Neural cell (in vitro differentiated cells): ENCODE results near the gene SLC6A9. TPM values are rescaled to one million over a fixed set of nuclear protein-coding genes. Genes with fewer than 3 reads are reported as not detected.

Source experiments
- H2AFZ ChIP-seq: fragments of 200-600, 300-800 bp; sonication (generic), shearing (Covaris generic); 2 replicates; pipeline ENCODE4 v1.6.0; 2014; ENCODE audit warnings: low read depth, mild to moderate bottlenecking, antibody characterized with exemption, low read length, moderate library complexity
- H3F3A ChIP-seq: fragments of 200-600 bp; shearing (Covaris generic); 2 replicates; pipeline ENCODE4 v1.6.1; 2016; ENCODE audit warnings: mild to moderate bottlenecking, moderate library complexity, mixed read lengths, antibody characterized with exemption, low read length; ENCODE audit not compliant: insufficient read depth, poor library complexity, severe bottlenecking
- H3K27ac ChIP-seq: fragments of 200-600, 300-800 bp; sonication (generic), shearing (Covaris generic); 2 replicates; pipeline ENCODE4 v1.5.1; 2014; ENCODE audit warnings: mild to moderate bottlenecking, low read length, moderate library complexity
- H3K27me3 ChIP-seq: fragments of 300-800, 200-600 bp; sonication (generic), shearing (Covaris generic); 2 replicates; pipeline ENCODE4 v1.6.0; 2014; ENCODE audit warnings: mild to moderate bottlenecking, low read depth, low read length, moderate library complexity; ENCODE audit not compliant: insufficient read depth
- H3K36me3 ChIP-seq: fragments of 300-800, 200-600 bp; sonication (generic), shearing (Covaris generic); 2 replicates; pipeline ENCODE4 v1.5.1; 2014; ENCODE audit warnings: mild to moderate bottlenecking, antibody characterized with exemption, low read length, moderate library complexity; ENCODE audit not compliant: insufficient read depth
- H3K4me2 ChIP-seq: fragments of 300-800, 200-600 bp; sonication (generic), shearing (Covaris generic); 2 replicates; pipeline ENCODE4 v1.6.0; 2014; ENCODE audit warnings: mild to moderate bottlenecking, low read length
- H3K4me3 ChIP-seq: fragments of 300-800, 200-600 bp; sonication (generic), shearing (Covaris generic); 2 replicates; pipeline ENCODE4 v1.5.1; 2014; ENCODE audit warnings: mild to moderate bottlenecking, low read length, moderate library complexity
- H3K79me2 ChIP-seq: fragments of 200-600 bp; shearing (Covaris generic); replicated peaks from 2 replicates; pipeline ENCODE4 v1.6.0; 2014; ENCODE audit warnings: mild to moderate bottlenecking, low read length, moderate library complexity; ENCODE audit not compliant: insufficient read depth
- H3K9ac ChIP-seq: fragments of 300-800, 200-600 bp; sonication (generic), shearing (Covaris generic); 2 replicates; pipeline ENCODE4 v1.6.1; 2016; ENCODE audit warnings: mild to moderate bottlenecking, low read length, mixed read lengths
- H3K9me2 ChIP-seq: fragments of 200-600 bp; shearing (Covaris generic); 2 replicates; pipeline ENCODE4 v1.6.1; 2016; ENCODE audit warnings: mild to moderate bottlenecking, low read length, mixed read lengths; ENCODE audit not compliant: insufficient read depth
- H3K9me3 ChIP-seq: fragments of 200-600, 300-800 bp; sonication (generic), shearing (Covaris generic); 2 replicates; pipeline ENCODE4 v1.6.1; 2016; ENCODE audit warnings: mild to moderate bottlenecking, mixed run types, low read length, moderate library complexity, mixed read lengths
- H4K20me1 ChIP-seq: fragments of 200-600 bp; shearing (Covaris generic); 2 replicates; pipeline ENCODE4 v1.6.1; 2016; ENCODE audit warnings: mild to moderate bottlenecking, mixed run types; ENCODE audit not compliant: insufficient read depth
- EP300 ChIP-seq: fragments of 450-650 bp; conservative IDR thresholded peaks from 2 replicates; pipeline ENCODE4 v1.6.1; 2014; ENCODE audit warnings: antibody characterized with exemption, mild to moderate bottlenecking, moderate library complexity; ENCODE audit not compliant: poor library complexity, severe bottlenecking
- EZH2 ChIP-seq: fragments of 200-600, 300-800 bp; shearing (Covaris generic), sonication (generic); IDR thresholded peaks from 2 replicates; pipeline ENCODE4 v1.6.1; 2014; ENCODE audit warnings: antibody characterized with exemption, low read length, borderline replicate concordance, mild to moderate bottlenecking; ENCODE audit not compliant: insufficient read depth, poor library complexity, severe bottlenecking
- MXI1 ChIP-seq: fragments of 450-650 bp; conservative IDR thresholded peaks from 2 replicates; pipeline ENCODE4 v1.6.1; 2014; ENCODE audit warnings: antibody characterized with exemption, mild to moderate bottlenecking; ENCODE audit not compliant: poor library complexity, severe bottlenecking
- POLR2AphosphoS5 ChIP-seq: IDR thresholded peaks from 2 replicates; pipeline ENCODE4 v1.6.1; 2012
- RAD21 ChIP-seq: fragments of 450-650 bp; conservative IDR thresholded peaks from 2 replicates; pipeline ENCODE4 v1.6.1; 2014; ENCODE audit warnings: antibody characterized with exemption, mild to moderate bottlenecking, moderate library complexity
- SMC3 ChIP-seq: fragments of 450-650 bp; conservative IDR thresholded peaks from 2 replicates; pipeline ENCODE4 v1.6.1; 2014; ENCODE audit warnings: antibody characterized with exemption, mild to moderate bottlenecking, moderate library complexity; ENCODE audit not compliant: poor library complexity
- TAF1 ChIP-seq: IDR thresholded peaks from 2 replicates; pipeline ENCODE4 v1.6.1; 2012; ENCODE audit warnings: low read depth
- polyA plus RNA-seq: library from polyadenylated mRNA; depleted of rRNA; stranded (reverse); fragments of >200 nt; gene quantifications from 2 replicates; pipeline ENCODE4 v1.2.3, GENCODE V29; 2014
- TF ChIP-seq, protein P1 (sequence below): fragments of 450-650 bp; IDR thresholded peaks from 2 replicates; pipeline ENCODE4 v1.5.1; 2014; ENCODE audit warnings: antibody characterized with exemption, mild to moderate bottlenecking, moderate library complexity; ENCODE audit not compliant: poor library complexity, severe bottlenecking
- TF ChIP-seq, protein P2 (sequence below): IDR thresholded peaks from 2 replicates; pipeline ENCODE4 v1.6.1; 2012; ENCODE audit warnings: borderline replicate concordance

The SLC6A9 gene
- polyA plus RNA-seq, 1 donor from 2014 or later = 1.3 TPM

GRCh38 chr1:44032170-44032790 is 1.0 kb upstream of the SLC6A9 start:
- Histone ChIP-seq H3K4me3 (no peak overlapping the region), H2AFZ (no peak overlapping the region), H3K4me2 (no peak overlapping the region)

DNA sequence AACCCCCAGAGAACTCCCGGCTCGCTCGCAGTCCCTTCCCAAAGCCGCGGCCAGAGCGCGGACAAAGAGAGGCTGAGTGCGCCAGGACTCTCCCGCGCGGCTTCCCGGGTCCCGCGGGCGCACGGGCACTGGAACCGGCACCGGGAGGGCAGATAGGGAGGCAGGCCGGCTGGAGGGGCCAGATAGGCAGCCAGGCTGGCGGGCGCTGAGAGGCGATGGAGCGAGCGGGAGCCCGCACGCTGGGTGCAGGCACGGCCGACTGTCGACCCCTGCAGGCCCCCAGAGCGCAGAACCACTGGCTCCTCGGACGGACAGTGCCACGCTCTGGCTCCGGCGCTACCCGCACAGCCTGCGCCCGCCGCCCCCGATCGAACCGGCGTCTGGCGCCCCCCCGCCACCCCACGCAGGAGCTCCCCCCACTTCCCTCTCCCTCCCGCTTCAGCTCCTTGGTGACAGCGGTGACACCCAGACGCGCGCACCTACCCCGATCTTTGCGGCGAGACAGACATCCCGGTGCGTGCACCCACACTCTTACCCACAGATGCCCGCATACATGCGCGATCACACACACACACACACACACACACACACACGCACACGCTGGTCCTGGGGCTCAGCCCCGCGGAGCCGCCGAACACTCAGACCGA is 534 bp downstream of the SLC6A9 start:
- Histone ChIP-seq H4K20me1 (no peaks in the 10 kb centered on the region), H3K27ac (peak overlapping the region; percentile 75), H3K4me2 (peak overlapping the region; percentile 68), H3K9me2 (no peaks in the 10 kb centered on the region), H3K4me3 (peak overlapping the region; percentile 99), H3F3A (no peaks in the 10 kb centered on the region), H3K9ac (peak overlapping the region; percentile 90), H3K27me3 (no peaks in the 10 kb centered on the region), H2AFZ (peak overlapping the region; percentile 73), H3K79me2 (no peaks in the 10 kb centered on the region), H3K36me3 (no peaks in the 10 kb centered on the region), H3K9me3 (no peaks in the 10 kb centered on the region)
- peak; percentile 51 for TF ChIP-seq MXI1
- TF ChIP-seq TAF1 = no peak
- TF ChIP-seq SMC3 = peak; percentile 39
- TF ChIP-seq EP300 = no peak
- TF ChIP-seq POLR2AphosphoS5 = no peak
- no peak for TF ChIP-seq EZH2
- TF ChIP-seq, protein P1, sequence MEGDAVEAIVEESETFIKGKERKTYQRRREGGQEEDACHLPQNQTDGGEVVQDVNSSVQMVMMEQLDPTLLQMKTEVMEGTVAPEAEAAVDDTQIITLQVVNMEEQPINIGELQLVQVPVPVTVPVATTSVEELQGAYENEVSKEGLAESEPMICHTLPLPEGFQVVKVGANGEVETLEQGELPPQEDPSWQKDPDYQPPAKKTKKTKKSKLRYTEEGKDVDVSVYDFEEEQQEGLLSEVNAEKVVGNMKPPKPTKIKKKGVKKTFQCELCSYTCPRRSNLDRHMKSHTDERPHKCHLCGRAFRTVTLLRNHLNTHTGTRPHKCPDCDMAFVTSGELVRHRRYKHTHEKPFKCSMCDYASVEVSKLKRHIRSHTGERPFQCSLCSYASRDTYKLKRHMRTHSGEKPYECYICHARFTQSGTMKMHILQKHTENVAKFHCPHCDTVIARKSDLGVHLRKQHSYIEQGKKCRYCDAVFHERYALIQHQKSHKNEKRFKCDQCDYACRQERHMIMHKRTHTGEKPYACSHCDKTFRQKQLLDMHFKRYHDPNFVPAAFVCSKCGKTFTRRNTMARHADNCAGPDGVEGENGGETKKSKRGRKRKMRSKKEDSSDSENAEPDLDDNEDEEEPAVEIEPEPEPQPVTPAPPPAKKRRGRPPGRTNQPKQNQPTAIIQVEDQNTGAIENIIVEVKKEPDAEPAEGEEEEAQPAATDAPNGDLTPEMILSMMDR = peak; percentile 55
- TF ChIP-seq RAD21 = peak; percentile 50

More at GRCh38 chr1:44032170-44032790, 1.0 kb upstream of the SLC6A9 start:
- H3K9me3 ChIP-seq = no peaks in the 10 kb centered on the region
- H3F3A ChIP-seq = no peaks in the 10 kb centered on the region
- no peak for TF ChIP-seq EP300
- TF ChIP-seq, protein P2, sequence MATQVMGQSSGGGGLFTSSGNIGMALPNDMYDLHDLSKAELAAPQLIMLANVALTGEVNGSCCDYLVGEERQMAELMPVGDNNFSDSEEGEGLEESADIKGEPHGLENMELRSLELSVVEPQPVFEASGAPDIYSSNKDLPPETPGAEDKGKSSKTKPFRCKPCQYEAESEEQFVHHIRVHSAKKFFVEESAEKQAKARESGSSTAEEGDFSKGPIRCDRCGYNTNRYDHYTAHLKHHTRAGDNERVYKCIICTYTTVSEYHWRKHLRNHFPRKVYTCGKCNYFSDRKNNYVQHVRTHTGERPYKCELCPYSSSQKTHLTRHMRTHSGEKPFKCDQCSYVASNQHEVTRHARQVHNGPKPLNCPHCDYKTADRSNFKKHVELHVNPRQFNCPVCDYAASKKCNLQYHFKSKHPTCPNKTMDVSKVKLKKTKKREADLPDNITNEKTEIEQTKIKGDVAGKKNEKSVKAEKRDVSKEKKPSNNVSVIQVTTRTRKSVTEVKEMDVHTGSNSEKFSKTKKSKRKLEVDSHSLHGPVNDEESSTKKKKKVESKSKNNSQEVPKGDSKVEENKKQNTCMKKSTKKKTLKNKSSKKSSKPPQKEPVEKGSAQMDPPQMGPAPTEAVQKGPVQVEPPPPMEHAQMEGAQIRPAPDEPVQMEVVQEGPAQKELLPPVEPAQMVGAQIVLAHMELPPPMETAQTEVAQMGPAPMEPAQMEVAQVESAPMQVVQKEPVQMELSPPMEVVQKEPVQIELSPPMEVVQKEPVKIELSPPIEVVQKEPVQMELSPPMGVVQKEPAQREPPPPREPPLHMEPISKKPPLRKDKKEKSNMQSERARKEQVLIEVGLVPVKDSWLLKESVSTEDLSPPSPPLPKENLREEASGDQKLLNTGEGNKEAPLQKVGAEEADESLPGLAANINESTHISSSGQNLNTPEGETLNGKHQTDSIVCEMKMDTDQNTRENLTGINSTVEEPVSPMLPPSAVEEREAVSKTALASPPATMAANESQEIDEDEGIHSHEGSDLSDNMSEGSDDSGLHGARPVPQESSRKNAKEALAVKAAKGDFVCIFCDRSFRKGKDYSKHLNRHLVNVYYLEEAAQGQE = no peak
- TF ChIP-seq EZH2 = no peak
- no peak for TF ChIP-seq MXI1
- TF ChIP-seq SMC3 = no peak
- no peaks in the 10 kb centered on the region for H3K79me2 ChIP-seq
- no peak overlapping the region for H3K9ac ChIP-seq
- H3K36me3 ChIP-seq = no peaks in the 10 kb centered on the region
- H3K9me2 ChIP-seq = no peaks in the 10 kb centered on the region
- no peaks in the 10 kb centered on the region for H3K27me3 ChIP-seq
- no peaks in the 10 kb centered on the region for H4K20me1 ChIP-seq
- H3K27ac ChIP-seq = no peak overlapping the region
